Melanocyte of skin (primary cell): ENCODE results near the gene SLC38A4. TPM values are rescaled to one million over a fixed set of nuclear protein-coding genes. Genes with fewer than 3 reads are reported as not detected.

ENCODE experiments used
- total RNA-seq, 2 donors: library from RNA; depleted of rRNA; stranded (reverse); fragments of >200 nt; gene quantifications; 2 replicates each; pipeline ENCODE4 v1.2.3, GENCODE V29; 2012

SLC38A4 gene, protein sequence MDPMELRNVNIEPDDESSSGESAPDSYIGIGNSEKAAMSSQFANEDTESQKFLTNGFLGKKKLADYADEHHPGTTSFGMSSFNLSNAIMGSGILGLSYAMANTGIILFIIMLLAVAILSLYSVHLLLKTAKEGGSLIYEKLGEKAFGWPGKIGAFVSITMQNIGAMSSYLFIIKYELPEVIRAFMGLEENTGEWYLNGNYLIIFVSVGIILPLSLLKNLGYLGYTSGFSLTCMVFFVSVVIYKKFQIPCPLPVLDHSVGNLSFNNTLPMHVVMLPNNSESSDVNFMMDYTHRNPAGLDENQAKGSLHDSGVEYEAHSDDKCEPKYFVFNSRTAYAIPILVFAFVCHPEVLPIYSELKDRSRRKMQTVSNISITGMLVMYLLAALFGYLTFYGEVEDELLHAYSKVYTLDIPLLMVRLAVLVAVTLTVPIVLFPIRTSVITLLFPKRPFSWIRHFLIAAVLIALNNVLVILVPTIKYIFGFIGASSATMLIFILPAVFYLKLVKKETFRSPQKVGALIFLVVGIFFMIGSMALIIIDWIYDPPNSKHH
- total RNA-seq: not detected

DNA sequence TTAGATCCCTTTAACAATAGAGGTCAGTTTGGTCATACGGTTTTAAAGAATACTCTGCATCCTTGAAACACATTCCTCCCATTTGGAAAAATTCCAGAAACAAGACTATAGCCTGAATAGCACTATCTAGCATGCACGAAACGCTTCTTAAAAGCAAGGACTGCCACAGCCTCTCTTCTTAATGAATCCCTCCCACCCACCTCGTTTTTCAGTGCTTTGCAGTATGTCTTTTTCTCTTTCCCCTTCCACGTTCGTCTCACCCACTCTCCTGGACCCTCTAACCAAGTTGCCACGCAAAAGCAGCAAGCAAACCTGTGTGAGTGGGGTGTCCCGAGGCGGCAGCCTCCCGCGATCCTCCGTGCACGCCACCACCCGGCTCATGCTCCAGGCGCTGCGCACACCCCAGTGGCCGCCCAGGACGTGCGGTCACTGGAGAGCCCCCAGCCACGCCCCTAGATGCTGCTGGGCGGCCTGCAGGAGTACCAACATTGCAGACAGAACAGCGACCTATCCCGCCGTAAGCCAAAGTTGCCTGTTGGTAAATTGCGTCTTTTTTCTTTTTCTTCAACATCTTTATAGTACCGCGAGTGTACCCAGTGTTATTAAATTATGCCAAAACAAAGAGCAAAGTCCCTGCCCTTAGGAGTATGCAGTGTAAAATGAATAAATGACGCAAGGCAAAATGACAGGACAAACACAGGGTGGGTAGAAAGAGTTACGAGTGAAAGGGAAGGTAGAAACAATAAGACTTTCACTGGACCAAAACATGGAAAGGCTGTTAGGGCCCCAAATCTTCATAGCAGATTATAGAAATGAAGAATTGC lies at the start of gene SLC38A4:
Gene SLC38A4 (minus strand): TSS at position 407 of the 824 bp plus-strand sequence. CDS start 32,926 bp downstream, outside the sequence.

